Testis (tissue), 2 donors: ENCODE measurements around the gene ZKSCAN7.

ENCODE experiments used
- CTCF ChIP-seq, 3 experiments: fragments of 450-650 bp in 2 of 3; fragments of 200-600 bp in 1 of 3; sonication (generic) in 1 of 3; IDR thresholded peaks; one replicate each; pipeline ENCODE4 v1.5.1; 2016 to 2019; ENCODE audit warnings: antibody characterized with exemption in 3 of 3, mild to moderate bottlenecking in 2 of 3, moderate library complexity in 1 of 3
- POLR2A ChIP-seq: fragments of 450-650 bp; IDR thresholded peaks from one replicate; pipeline ENCODE4 v1.6.1; 2017; ENCODE audit warnings: antibody characterized with exemption, mild to moderate bottlenecking, moderate library complexity

GRCh38 chr3:44506961-44507360 lies 48.0 kb upstream of the ZKSCAN7 start:
- TF ChIP-seq CTCF (IDR thresholded peaks at IDR 0.05) (no peak), POLR2A (no peak)
